Stimulated activated CD4-positive, alpha-beta T cell treated with anti-CD3 and anti-CD28 coated beads, Interleukin-12 subunit alpha, Interleukin-12 subunit beta, amount 100 ng/mL, for 48 hours (primary cell): Measurements from ENCODE around the gene MIOS.

Source experiments
- DNase-seq, 3 donors: peaks; one replicate each; pipeline ENCODE4 v3.0.0-alpha.2; 2020; ENCODE audit warnings: low read depth in 2 of 3, low spot score in 1 of 3

MIOS gene

GRCh38 chr7:7566651-7567611 is at the start of gene MIOS:
Gene MIOS (plus strand): TSS chr7:7566884. CDS start chr7:7572476, 5,592 bp downstream.
- DNase-seq, result peak; percentile 68 to 76 (median 71)

GRCh38 chr7:7517754-7518153 is 48.9 kb upstream of the MIOS start:
- no peak for DNase-seq

GRCh38 chr7:7519056-7519455 is 47.6 kb upstream of the MIOS start:
- DNase-seq, result no peak

- no peak for DNase-seq
These were observed 47.2 kb upstream of the MIOS start for GRCh38 chr7:7519528-7519927.

- no peak for DNase-seq
These were observed 45.4 kb upstream of the MIOS start for GRCh38 chr7:7521259-7521658.

GRCh38 chr7:7522421-7522820 is 44.3 kb upstream of the MIOS start:
- DNase-seq, result no peak

GRCh38 chr7:7524121-7524520 is 42.6 kb upstream of the MIOS start:
- no peak for DNase-seq

- no peak for DNase-seq
These were observed 40.7 kb upstream of the MIOS start for GRCh38 chr7:7526006-7526405.

- no peak for DNase-seq
These were observed 39.6 kb upstream of the MIOS start for GRCh38 chr7:7527047-7527446.

GRCh38 chr7:7529328-7529727 is 37.4 kb upstream of the MIOS start:
- DNase-seq, result no peak

GRCh38 chr7:7533831-7534430 is 32.8 kb upstream of the MIOS start:
- no peak for DNase-seq

GRCh38 chr7:7535691-7536090 is 31.0 kb upstream of the MIOS start, which contains the start of gene COL28A1:
Gene COL28A1 (minus strand): TSS chr7:7535873. CDS start chr7:7532875, 2,998 bp downstream.
- no peak for DNase-seq

GRCh38 chr7:7536396-7537019 is 30.2 kb upstream of the MIOS start:
- DNase-seq, result no peak

GRCh38 chr7:7537711-7538110 is 29.0 kb upstream of the MIOS start:
- DNase-seq, result no peak

- DNase-seq, result no peak
These were observed 27.5 kb upstream of the MIOS start for GRCh38 chr7:7539152-7539551.

GRCh38 chr7:7539711-7540110 is 27.0 kb upstream of the MIOS start:
- DNase-seq, result no peak

GRCh38 chr7:7542251-7542835 is 24.3 kb upstream of the MIOS start:
- DNase-seq, result no peak

GRCh38 chr7:7548407-7548806 is 18.3 kb upstream of the MIOS start:
- DNase-seq, result no peak

- DNase-seq, result no peak
These were observed 16.0 kb upstream of the MIOS start for GRCh38 chr7:7550663-7551062.

GRCh38 chr7:7552199-7552598 is 14.5 kb upstream of the MIOS start:
- no peak for DNase-seq

- no peak for DNase-seq
These were observed 13.3 kb upstream of the MIOS start for GRCh38 chr7:7553386-7553785.

GRCh38 chr7:7554021-7554432 is 12.7 kb upstream of the MIOS start:
- no peak for DNase-seq
